HG02870 (cell line): ENCODE results near the gene SLC7A5.
"Not testable (repeated sequence)": the region's sequence is repeated elsewhere in the genome, so short reads cannot be mapped to it uniquely, and the experiment has no call there.

Experiments
- ATAC-seq: cut with Tn5 transposase; IDR thresholded peaks from one replicate; pipeline ENCODE4 v1.9.1; 2021; ENCODE audit warnings: mild to moderate bottlenecking, moderate library complexity; ENCODE audit not compliant: unreplicated experiment

The SLC7A5 gene

DNA sequence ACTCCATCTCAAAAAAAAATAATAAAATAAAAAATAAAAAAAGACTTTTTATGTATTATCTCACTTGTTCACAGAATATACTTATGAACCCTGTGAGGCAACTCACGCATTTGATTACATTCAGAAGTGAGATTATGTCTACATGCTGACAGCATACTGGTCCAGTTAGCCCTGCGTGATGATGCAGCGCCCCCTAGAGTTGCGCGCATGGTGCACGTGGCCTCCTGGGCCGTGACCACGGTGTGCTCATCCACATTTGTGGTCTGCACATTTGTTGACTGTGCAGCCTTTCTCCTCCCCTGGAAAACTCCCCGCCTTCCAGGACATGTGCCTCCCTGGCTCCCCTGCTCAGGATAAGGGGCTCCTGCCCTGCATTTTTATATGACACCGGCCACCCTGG, 20.5 kb upstream of the SLC7A5 start:
- ATAC-seq = not testable (repeated sequence)

- not testable (repeated sequence) for ATAC-seq
These were observed 19.0 kb upstream of the SLC7A5 start for GRCh38 chr16:87888346-87888745.

- not testable (repeated sequence) for ATAC-seq
These were observed 18.6 kb upstream of the SLC7A5 start for GRCh38 chr16:87887931-87888330.

GRCh38 chr16:87885371-87885967, 16.2 kb upstream of the SLC7A5 start:
- ATAC-seq = not testable (repeated sequence)

DNA sequence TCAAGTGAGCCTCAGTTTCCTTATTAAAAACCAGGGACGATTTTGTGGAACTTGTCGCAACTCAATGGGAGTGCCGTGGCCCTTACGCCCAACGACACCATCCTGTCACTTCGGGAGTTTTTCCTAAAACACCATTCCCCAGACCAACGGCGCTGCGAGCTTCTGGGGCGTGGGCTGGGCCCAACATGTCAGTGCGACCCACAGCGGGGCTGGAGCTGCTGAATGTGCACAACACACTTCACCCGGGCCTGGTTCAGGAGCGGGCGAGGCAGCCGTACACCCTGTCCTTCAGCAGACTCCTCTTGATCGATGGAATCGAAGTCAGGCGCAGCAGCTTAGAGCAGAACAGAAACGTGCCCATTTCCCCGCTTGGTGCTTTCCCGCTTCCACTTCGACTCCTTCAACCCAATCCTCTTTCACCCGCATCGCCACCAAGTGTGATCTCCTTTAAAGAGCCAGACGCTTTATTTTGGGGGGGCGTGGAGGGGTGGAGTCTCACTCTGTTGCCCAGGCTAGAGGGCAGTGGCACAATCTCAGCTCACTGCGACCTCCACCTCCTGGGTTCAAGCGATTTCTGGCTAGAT, 13.2 kb upstream of the SLC7A5 start:
- no peak for ATAC-seq

- no peak for ATAC-seq
These were observed 12.3 kb upstream of the SLC7A5 start for GRCh38 chr16:87881324-87882200.

DNA sequence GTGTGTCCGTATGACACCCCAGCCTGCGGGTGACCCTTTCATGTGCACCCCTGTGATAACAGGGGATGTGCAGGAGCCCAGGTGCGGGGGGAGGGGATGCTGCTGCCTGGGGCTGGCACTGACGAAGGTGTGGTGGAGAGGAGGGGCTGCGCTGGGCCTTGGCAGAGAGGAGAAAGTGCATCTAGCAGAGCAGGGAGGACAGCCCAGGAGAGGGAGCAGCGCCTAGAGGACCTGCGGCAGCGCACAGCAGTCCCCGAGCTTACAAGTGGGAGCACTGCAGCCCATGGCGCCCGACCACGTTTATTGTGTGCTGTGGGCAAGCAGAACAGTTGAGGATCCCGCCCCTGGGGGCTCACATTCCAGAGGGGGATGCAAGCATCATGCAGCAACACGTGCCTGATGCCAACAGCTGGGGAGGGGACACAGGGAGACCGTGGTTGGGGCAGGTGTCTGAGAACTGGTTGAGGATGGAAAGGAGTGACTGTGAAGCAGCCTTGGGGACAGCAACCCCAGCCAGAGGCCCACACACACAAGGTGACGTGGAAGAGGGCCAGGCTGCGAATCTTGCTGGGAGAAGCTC, 10.9 kb upstream of the SLC7A5 start:
- ATAC-seq = no peak

DNA sequence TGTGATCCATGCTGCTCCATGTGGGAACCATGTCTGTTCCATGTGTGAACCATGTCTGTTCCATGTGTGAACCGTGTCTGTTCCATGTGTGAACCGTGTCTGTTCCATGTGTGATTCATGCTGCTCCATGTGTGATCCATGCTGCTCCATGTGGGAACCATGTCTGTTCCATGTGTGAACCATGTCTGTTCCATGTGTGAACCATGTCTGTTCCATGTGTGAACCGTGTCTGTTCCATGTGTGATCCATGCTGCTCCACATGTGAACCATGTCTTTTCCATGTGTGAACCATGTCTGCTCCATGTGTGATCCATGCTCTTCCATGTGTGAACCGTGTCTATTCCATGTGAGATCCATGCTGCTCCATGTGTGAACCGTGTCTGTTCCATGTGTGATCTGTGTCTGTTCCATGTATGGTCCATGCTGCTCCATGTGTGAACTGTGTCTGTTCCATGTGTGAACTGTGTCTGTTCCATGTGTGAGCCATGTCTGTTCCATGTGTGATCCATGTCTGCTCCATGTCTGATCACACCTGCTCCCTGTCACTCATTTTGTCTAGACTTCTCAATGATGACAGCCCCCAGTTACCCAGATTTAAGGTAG, 10.2 kb upstream of the SLC7A5 start:
- ATAC-seq = not testable (repeated sequence)

- no peak for ATAC-seq
These were observed 9.4 kb upstream of the SLC7A5 start for GRCh38 chr16:87878704-87879103.

DNA sequence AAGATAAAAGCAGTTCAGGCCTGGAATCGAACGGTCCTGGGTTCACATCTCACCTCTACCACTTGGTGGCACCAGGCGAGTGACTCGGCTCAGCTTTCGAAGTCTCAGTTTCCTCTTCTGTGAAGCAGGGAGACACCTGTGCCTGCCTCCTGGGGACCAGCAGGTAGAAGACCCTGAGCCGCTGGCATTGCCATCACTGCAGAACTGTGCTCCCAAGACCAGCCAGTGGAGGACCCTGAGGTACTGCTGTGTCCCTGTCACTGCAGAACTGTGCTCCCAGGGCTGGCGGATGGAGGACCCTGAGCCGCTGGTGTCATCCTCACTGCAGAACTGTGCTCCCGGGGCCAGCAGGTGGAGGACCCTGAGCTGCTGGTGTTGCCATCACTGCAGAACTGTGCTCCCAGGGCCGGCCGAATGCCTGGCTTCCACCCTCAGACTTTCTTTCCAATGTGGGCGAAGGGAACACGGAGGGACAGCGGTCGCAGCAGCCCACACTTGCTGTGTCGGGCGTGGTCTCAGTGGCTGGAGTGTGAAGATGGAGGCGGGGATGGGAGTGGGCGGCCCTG, 8.7 kb upstream of the SLC7A5 start:
- no peak for ATAC-seq

DNA sequence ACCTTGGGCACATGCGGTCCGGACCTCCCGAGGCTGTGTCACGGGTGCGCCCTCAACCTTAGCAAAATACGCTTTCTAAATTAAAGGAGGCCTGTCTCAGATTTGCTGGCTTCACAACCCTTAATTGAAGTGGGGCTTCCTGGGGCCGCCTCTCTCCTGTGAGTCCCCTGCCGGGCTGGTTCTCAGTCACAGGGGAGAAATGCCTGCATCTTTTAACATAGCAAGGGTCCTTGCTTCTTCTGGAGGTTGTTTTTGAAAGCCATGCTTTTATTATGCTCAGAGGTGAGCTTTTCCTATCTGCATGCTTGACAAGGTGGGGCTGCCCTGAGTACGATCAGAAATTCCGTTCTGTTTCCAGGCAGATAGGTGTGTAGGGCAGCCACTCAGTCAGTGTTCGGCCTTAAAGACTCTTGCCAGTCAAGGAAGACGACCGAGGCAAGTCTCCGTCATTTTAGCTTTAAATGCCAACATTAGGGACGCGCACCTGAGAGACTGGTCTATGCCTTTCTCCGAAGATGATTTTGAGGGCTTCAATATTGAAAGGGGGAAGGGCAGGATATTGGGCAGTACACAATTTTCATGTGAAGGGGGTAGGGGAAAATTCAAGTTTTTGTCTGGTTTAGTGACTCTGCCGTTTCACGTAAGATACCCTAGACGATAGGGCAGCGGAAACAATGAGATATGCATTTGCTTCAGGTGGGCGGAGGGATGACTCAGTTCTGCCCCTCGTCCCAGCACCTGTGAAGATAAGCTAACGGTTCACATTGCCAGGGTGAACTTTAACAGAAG, 5.5 kb upstream of the SLC7A5 start:
- peak; percentile 72 for ATAC-seq

DNA sequence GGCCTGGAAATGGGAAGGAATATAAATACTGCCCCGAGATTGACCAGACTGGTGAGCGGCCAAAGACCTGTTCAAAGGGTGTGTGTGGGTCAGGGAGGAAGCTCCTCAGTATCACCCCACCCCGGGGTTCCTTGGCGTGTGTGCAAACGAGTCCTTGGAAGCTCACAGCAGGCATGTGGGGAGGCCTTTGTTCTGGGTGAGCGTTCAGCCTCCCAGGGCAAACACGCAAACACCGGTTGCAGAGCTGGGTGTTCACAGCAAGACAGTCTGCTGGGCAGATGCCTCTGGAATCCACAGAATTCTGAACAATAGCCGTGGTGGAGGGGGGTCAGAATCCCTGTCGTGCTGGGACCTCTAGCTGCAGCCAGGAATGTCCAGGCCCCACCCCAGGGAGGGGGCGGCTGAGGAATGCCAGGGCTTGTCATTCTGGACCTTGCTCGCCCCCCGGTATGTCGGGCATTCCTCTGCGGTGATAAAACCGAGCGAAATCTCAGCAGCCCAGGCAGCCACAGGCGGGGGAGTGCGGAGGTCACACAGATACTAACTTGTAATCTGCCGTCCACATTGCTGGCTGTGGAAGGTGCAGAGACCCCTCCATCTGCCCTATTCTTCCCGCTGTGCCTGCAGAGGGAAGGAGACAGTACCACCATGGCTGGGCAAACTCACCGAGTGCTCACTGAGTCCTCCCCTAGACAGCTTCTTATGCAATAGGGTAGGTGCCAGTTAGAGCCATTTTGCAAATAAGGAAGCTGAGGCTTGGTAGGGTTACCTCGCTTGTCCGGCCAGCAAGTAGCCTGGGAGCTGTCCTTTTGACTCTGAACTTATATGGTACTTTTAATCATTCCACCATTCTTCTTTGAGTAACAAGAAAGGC, 1.3 kb upstream of the SLC7A5 start:
- not testable (repeated sequence) for ATAC-seq

GRCh38 chr16:87869879-87870417, 641 bp upstream of the SLC7A5 start:
- not testable (repeated sequence) for ATAC-seq

DNA sequence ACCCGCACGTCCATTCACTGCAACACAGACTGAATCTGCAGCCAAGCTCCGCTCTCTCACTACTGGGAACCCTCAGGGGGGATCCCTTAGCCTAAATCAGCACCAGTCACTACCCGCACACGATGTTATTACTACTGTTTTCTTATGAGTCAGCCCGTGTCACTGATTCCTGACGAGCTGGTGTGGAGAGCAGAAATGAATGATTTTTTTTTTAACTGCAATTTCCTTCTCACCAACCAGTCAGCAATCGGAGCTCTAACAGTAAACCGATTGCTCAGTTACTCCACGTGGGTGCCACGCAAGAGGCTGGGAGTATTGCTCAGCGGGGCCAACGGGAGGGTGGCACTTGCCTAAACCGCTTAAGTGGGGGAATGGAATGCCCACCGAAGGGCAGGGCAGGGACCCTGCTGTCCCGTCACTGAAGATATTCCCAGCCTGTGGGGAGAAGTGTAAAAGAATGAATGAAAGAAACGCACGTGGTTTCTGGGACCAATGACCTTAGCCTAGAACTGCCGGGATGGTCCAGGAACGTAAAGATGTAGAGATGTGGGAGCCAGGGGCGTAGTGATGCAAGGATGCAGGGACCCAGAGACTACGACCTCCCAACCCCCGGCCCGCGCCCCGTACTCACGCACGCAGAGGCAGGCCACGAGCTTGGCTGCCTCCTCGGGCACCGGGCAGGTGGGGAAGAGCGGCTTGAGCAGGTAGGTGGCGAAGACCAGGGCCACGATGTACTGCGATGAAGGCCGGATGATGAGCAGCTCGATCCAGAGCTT, 865 bp downstream of the SLC7A5 start:
- peak; percentile 38 for ATAC-seq

DNA sequence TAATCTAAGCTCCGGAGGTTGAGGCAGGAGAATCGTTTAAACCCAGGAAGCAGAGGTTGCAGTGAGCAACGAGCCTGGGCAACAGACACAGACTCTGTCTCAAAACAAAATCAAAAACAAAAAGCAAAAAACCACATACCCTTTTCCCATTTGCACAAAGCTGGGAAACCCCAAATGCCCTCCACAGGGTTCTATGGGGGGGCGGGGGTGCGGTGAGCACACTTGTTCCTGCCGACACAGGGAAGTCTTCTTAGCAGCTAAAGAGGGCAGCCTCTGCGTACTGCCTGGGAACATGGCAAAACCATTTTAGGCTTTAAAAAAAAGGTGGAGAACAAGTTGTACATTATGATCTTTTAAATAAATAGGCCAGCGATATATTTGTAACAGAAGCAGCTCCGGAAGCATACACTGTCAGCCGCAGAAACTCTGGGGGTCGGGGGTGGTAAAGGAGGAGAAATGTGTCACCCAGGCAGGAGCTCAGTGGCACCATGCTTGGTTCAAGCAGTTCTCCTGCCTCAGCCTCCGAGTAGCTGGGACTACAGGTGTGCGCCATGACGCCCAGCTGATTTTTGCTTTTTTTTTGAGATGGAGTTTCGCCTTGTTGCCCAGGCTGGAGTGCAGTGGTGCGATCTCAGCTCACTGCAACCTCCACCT, 3.3 kb downstream of the SLC7A5 start:
- not testable (repeated sequence) for ATAC-seq

DNA sequence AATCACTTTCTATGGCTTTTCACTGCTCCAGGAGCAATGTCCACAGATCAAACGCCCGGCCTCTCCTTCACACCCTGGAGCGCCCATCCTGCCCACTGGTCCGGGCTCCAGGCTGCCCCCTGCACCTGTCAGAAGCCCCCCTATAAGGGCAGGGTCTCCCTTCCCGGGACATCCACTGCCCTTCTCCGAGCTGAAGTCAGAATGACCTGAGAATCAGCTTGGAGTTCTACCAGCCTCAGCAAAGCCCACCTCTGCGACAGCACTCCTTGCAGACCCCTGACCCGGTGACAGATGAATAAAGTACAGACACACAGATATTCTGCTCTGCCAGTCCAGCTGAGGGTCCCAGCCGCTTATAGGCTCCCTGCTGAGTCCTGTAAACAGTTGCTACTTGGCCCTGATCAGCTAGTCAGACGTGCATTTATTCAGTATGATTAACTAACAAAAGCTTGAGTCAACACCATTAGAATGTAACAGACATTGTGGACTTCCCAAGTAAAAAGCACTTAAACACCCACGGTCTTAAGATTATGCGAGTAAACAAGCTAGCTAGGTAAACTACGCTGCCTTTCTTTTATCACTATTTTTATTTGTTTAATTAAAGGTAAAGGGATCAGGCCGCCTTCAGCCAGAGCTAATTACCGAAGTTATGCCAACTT, 4.8 kb downstream of the SLC7A5 start:
- ATAC-seq = no peak

DNA sequence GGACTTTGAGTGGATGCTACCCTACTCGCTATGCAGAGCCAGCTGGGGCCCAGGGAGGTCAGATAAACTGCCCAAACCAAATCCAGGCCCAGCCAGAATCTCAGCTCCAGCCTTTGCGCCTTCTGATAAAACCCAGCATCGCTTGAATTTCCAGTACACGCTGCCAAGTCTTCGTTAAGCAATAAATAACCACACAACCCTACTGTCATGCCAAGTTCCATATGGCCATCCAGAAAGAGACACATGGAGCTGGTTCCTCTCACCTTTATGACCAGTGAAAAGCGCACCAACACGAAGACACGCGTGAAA, 6.0 kb downstream of the SLC7A5 start:
- not testable (repeated sequence) for ATAC-seq
